ENCODE measurements around the gene EEF2K. TPM values are rescaled to one million over a fixed set of nuclear protein-coding genes. Genes with fewer than 3 reads are reported as not detected.

Gene EEF2K
- total and polyA plus RNA-seq, 7 donors = 3.6 to 54.8 (median 37.2) TPM

DNA sequence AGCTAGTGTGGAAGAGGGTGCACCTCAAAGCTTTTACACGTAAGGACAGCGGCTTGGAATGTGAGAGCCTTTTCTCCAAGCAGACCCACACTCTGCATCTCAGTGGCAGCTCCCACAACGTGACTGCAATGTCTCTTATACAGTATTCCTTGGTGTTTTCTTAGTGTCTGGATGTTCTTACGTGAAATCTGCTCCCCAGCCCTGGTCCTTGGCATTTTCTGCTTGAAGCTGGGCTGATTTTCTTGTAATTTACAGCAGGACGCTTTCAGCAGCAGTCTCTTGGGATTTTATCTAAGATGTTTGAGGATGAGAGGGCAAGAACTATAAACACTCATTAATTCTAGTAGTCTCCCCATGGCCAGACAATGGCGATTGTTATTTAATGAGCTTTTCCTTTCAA, 79.0 kb downstream of the EEF2K start:
- Histone ChIP-seq H3K4me1 (peaks cover 0 to 6% (median 0%) of the 10 kb centered on the region in 4 donors), H3K27ac (no peak overlapping the region), H3K27me3 (no peaks in the 10 kb centered on the region), H3K9me3 (no peaks in the 10 kb centered on the region), H3K4me3 (no peak overlapping the region), H3K36me3 (peaks cover 11 to 67% (median 42%) of the 10 kb centered on the region in 4 donors)
- intact Hi-C loops (cut with DNase I) = no loop called here
- 88 to 94% methylated on average over 6 of the region's 6 CpGs for WGBS, 2 donors
- TF ChIP-seq EP300 (IDR thresholded peaks at IDR 0.05) (no peak), POLR2AphosphoS5 (IDR thresholded peaks at IDR 0.05) (no peak), POLR2A (IDR thresholded peaks at IDR 0.05) (no peak)
- TF ChIP-seq, protein P1, sequence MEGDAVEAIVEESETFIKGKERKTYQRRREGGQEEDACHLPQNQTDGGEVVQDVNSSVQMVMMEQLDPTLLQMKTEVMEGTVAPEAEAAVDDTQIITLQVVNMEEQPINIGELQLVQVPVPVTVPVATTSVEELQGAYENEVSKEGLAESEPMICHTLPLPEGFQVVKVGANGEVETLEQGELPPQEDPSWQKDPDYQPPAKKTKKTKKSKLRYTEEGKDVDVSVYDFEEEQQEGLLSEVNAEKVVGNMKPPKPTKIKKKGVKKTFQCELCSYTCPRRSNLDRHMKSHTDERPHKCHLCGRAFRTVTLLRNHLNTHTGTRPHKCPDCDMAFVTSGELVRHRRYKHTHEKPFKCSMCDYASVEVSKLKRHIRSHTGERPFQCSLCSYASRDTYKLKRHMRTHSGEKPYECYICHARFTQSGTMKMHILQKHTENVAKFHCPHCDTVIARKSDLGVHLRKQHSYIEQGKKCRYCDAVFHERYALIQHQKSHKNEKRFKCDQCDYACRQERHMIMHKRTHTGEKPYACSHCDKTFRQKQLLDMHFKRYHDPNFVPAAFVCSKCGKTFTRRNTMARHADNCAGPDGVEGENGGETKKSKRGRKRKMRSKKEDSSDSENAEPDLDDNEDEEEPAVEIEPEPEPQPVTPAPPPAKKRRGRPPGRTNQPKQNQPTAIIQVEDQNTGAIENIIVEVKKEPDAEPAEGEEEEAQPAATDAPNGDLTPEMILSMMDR (IDR thresholded peaks at IDR 0.05) = no peak
- DNase-seq = no peak

DNA sequence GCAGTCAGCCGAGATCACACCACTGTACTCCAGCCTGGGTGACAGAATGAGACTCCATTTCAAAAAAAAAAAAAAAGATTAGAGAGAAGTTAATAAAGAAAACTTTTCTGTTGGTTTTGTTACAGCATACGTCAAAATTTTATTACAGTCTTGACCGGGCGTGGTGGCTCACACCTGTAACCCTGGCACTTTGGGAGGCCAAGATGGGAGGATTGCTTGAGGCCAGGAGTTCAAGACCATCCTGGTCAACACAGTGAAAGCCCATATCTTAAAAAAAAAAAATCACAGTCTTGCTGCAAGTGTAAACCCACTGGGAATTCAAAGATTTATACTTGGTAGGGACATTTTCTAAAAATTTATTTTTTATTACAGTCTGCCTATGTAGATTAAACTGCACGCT, 84.9 kb downstream of the EEF2K start:
- Histone ChIP-seq H3K9me3 (no peaks in the 10 kb centered on the region), H3K36me3 (peaks cover 0 to 8% (median 0%) of the 10 kb centered on the region in 4 donors), H3K4me3 (no peak overlapping the region), H3K27ac (no peak overlapping the region), H3K27me3 (no peaks in the 10 kb centered on the region), H3K4me1 (peaks cover 0 to 2% (median 0%) of the 10 kb centered on the region in 4 donors)
- intact Hi-C loops (cut with DNase I) = no loop called here
- WGBS, 2 donors = 70 to 87% methylated on average over 5 of the region's 5 CpGs
- no peak for TF ChIP-seq POLR2A (IDR thresholded peaks at IDR 0.05)
- TF ChIP-seq EP300 (IDR thresholded peaks at IDR 0.05) = no peak
- no peak for TF ChIP-seq POLR2AphosphoS5 (IDR thresholded peaks at IDR 0.05)
- TF ChIP-seq, protein P1 (IDR thresholded peaks at IDR 0.05) = no peak
- no peak for DNase-seq

DNA sequence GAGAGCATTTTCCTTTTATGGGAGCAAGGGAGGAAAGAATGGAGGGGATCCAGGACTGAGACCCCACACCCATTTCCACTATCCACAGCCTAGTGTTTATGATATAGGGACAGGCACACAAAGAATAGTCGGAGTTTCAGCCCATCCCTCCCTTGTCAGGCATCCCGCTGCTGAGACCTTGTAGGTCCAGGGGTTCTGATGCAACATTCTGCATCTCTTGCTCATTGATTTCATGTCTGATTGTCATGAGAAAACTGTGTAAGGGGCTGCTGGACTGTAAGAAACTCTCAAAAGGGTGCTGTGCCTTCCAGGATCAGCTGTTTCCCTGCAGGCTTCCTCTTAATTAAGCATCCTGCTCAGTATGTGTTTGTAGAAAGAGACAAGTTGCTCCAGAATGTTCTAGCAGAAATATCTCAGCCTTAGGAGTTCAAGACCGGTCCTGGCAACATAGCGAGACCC, 85.8 kb downstream of the EEF2K start:
- H3K27ac ChIP-seq = no peak overlapping the region
- intact Hi-C loops (cut with DNase I) = no loop called here

DNA sequence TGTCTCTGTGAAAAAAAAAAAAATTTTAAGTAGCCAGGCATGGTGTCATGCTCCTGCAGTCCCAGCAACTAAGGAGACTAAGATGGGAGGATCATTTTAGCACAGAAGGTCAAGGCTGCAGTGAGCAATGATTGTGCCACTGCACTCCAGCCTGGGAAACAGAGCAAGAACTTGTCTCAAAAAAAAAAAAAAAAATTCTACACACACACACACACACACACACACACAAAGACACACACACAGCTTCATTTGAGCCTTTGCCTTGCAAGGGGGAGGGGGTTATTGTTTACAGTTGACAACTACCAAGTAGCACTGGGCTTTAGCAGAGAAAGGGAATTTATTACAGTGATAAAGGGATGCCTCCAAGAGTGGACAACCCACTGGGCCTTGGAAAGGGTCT, 86.2 kb downstream of the EEF2K start:
- H3K36me3 ChIP-seq = no peaks in the 10 kb centered on the region
- H3K9me3 ChIP-seq = no peaks in the 10 kb centered on the region
- H3K27me3 ChIP-seq = no peaks in the 10 kb centered on the region
- H3K4me1 ChIP-seq = peaks cover 0 to 10% (median 5%) of the 10 kb centered on the region in 4 donors
- no peak for DNase-seq
- H3K27ac ChIP-seq = no peak overlapping the region
- TF ChIP-seq POLR2AphosphoS5 (IDR thresholded peaks at IDR 0.05) (no peak), EP300 (IDR thresholded peaks at IDR 0.05) (no peak)
- H3K4me3 ChIP-seq = no peak overlapping the region
- intact Hi-C loops (cut with DNase I) = no loop called here

More for the DNA sequence above, 85.8 kb downstream of the EEF2K start:
- Histone ChIP-seq H3K9me3 (no peaks in the 10 kb centered on the region), H3K4me1 (peaks cover 0 to 10% (median 5%) of the 10 kb centered on the region in 4 donors), H3K4me3 (no peak overlapping the region), H3K36me3 (no peaks in the 10 kb centered on the region), H3K27me3 (no peaks in the 10 kb centered on the region)
- no peak for DNase-seq
- WGBS, 2 donors = 84 to 85% methylated on average over 4 of the region's 4 CpGs
- TF ChIP-seq, protein P1 (IDR thresholded peaks at IDR 0.05) = no peak
- no peak for TF ChIP-seq POLR2A (IDR thresholded peaks at IDR 0.05)

DNA sequence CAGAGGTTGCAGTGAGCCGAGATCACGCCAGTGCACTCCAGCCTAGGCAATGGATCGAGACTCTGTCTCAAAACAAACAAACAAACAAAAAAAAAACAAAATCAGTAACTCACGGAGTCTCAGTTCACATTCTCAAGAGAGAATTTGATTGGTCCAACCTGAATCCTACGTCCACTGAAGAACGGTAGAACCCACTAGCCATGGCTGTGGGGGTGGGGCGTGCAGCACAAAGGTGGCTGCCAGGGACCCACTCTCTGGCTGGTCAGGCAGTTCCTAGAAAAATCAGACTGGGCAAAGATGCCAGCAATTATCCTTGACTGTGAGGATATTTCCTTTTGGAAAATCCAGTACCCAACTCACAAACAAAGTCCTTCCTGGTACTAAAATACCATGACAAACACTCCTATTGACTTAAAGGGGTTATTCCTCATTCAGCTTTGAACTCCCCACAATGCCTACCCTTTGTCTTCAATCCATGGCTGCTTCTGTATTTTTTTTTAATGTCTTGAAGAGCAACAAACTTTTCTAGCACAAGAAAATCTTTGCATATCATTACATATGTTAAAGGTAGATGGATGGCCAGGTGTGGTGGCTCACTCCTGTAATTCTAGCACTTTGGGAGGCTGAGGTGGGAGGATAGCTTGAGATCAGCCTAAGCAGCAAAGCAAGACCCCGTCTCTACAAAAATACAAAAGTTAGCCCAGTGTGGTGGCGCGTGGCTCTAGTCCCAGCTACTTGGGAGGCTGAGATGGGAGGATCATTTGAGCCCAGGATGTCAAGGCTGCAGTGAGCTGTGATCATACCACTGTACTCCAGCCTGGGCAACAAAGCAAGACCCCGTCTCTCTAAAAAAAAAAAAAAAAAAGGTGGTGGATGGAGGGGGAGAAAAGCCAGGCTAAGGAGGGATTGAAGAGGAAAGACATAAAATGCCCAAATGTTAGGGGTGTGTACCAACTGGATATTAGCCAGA, 87.3 kb downstream of the EEF2K start:
- Histone ChIP-seq H3K27ac (no peak overlapping the region), H3K27me3 (no peaks in the 10 kb centered on the region), H3K36me3 (no peaks in the 10 kb centered on the region), H3K4me3 (no peak overlapping the region), H3K4me1 (peaks cover 0 to 15% (median 7%) of the 10 kb centered on the region in 4 donors), H3K9me3 (no peaks in the 10 kb centered on the region)
- DNase-seq = no peak
- 84 to 91% methylated on average over 11 of the region's 11 CpGs for WGBS, 2 donors
- TF ChIP-seq, protein P1 (IDR thresholded peaks at IDR 0.05) = no peak
- TF ChIP-seq POLR2A (IDR thresholded peaks at IDR 0.05) (no peak), EP300 (IDR thresholded peaks at IDR 0.05) (no peak)
- intact Hi-C loops (cut with DNase I) = no loop called here

Measured in sigmoid colon (tissue), 7 donors.